HepG2 (cell line): Measurements from ENCODE around the gene TULP4. TPM values are rescaled to one million over a fixed set of nuclear protein-coding genes. Genes with fewer than 3 reads are reported as not detected.

Experiments
- EZH2 ChIP-seq: conservative IDR thresholded peaks from 2 replicates; pipeline ENCODE4 v1.6.1; 2012; ENCODE audit warnings: mild to moderate bottlenecking, low read depth, low read length, moderate library complexity
- FOXA3 ChIP-seq: IDR thresholded peaks from 2 replicates; pipeline ENCODE4 v1.6.1; 2016; ENCODE audit warnings: missing genetic modification reagents, missing compliant biosample characterization
- JDP2 ChIP-seq: sonication (generic); formaldehyde crosslinking; IDR thresholded peaks from 2 replicates; pipeline ENCODE4 v1.8.1; 2022; ENCODE audit warnings: missing genetic modification reagents, borderline replicate concordance
- KDM4B ChIP-seq: sonication (generic); formaldehyde crosslinking; IDR thresholded peaks from 2 replicates; pipeline ENCODE4 v1.4.0; 2020; ENCODE audit warnings: missing genetic modification reagents
- SP1 ChIP-seq, 2 experiments: fragments of 450-650 bp in 1 of 2; sonication (generic) in 1 of 2; formaldehyde crosslinking in 1 of 2; IDR thresholded peaks; 2 replicates each; pipeline versions ENCODE4 v1.4.0 to v1.6.1; 2016 to 2020; ENCODE audit warnings: missing genetic modification reagents in 1 of 2
- SSRP1 ChIP-seq: IDR thresholded peaks from 2 replicates; pipeline ENCODE4 v1.6.1; 2016; ENCODE audit warnings: control low read depth
- ZMYM4 ChIP-seq: sonication (generic); formaldehyde crosslinking; IDR thresholded peaks from 2 replicates; pipeline ENCODE4 v1.8.1; 2023; ENCODE audit warnings: mild to moderate bottlenecking, missing genetic modification reagents
- ZNF33A ChIP-seq: sonication (generic); formaldehyde crosslinking; IDR thresholded peaks from 2 replicates; pipeline ENCODE4 v1.5.1; 2020; ENCODE audit warnings: missing genetic modification reagents, mild to moderate bottlenecking, moderate library complexity, borderline replicate concordance
- ZNF557 ChIP-seq: sonication (generic); formaldehyde crosslinking; IDR thresholded peaks from 2 replicates; pipeline ENCODE4 v1.4.0; 2020; ENCODE audit warnings: missing genetic modification reagents
- ZNF766 ChIP-seq: sonication (generic); formaldehyde crosslinking; IDR thresholded peaks from 2 replicates; pipeline ENCODE4 v1.5.0; 2020; ENCODE audit warnings: missing genetic modification reagents, borderline replicate concordance
- ZNF776 ChIP-seq: sonication (generic); formaldehyde crosslinking; IDR thresholded peaks from 2 replicates; pipeline ENCODE4 v1.4.0; 2020; ENCODE audit warnings: mild to moderate bottlenecking, missing genetic modification reagents
- ZSCAN31 ChIP-seq: sonication (generic); formaldehyde crosslinking; IDR thresholded peaks from 2 replicates; pipeline ENCODE4 v1.5.0; 2020; ENCODE audit warnings: low read depth, mild to moderate bottlenecking, missing genetic modification reagents
- polyA plus RNA-seq, 8 experiments: library from polyadenylated mRNA; depleted of rRNA in 3 of 8; stranded (reverse) in 7 of 8; unstranded in 1 of 8; fragments of >200 nt; fragmentation: Illumina TruSeq in 4 of 8; extraction: Trizol in 4 of 8; gene quantifications; 2 replicates each; pipeline versions ENCODE4 v1.2.1 to v1.2.3, GENCODE V29; 2011 to 2016; ENCODE audit warnings: low read depth in 4 of 8, missing spikeins in 1 of 8, mixed read lengths in 1 of 8; ENCODE audit not compliant: insufficient read depth in 1 of 8
- total RNA-seq, 5 experiments: library from RNA; depleted of rRNA; stranded (reverse); fragments of >200 nt; fragmentation: Illumina TruSeq; extraction: Trizol; gene quantifications; 2 replicates each; pipeline ENCODE4 v1.2.3, GENCODE V29; 2016; ENCODE audit warnings: low read depth in 1 of 5
- TF ChIP-seq, protein P1 (sequence below): sonication (generic); formaldehyde crosslinking; IDR thresholded peaks from 2 replicates; pipeline ENCODE4 v1.5.1; 2020; ENCODE audit warnings: missing genetic modification reagents, mild to moderate bottlenecking, borderline replicate concordance
- TF ChIP-seq, protein P2 (sequence below): sonication (generic); formaldehyde crosslinking; IDR thresholded peaks from 2 replicates; pipeline ENCODE4 v1.8.1; 2022; ENCODE audit warnings: low read depth, mild to moderate bottlenecking, missing genetic modification reagents
- TF ChIP-seq, protein P3 (sequence below): IDR thresholded peaks from 2 replicates; pipeline ENCODE4 v1.6.1; 2016; ENCODE audit warnings: missing compliant biosample characterization, missing genetic modification reagents, borderline replicate concordance
- TF ChIP-seq, protein P4 (sequence below): sonication (generic); formaldehyde crosslinking; IDR thresholded peaks from 2 replicates; pipeline ENCODE4 v1.4.0; 2020; ENCODE audit warnings: missing genetic modification reagents
- TF ChIP-seq, protein P5 (sequence below): IDR thresholded peaks from 2 replicates; pipeline ENCODE4 v1.6.1; 2016; ENCODE audit warnings: missing biosample characterization, missing genetic modification reagents, low read depth
- TF ChIP-seq, protein P6 (sequence below): IDR thresholded peaks from 2 replicates; pipeline ENCODE4 v1.6.1; 2016; ENCODE audit warnings: low read depth, borderline replicate concordance

Gene TULP4
- total and polyA plus RNA-seq, 2 of the 13 experiments (the other 11 are each of a cell fraction or from before 2014, with no cell fraction given): 21.1 to 122 TPM

DNA sequence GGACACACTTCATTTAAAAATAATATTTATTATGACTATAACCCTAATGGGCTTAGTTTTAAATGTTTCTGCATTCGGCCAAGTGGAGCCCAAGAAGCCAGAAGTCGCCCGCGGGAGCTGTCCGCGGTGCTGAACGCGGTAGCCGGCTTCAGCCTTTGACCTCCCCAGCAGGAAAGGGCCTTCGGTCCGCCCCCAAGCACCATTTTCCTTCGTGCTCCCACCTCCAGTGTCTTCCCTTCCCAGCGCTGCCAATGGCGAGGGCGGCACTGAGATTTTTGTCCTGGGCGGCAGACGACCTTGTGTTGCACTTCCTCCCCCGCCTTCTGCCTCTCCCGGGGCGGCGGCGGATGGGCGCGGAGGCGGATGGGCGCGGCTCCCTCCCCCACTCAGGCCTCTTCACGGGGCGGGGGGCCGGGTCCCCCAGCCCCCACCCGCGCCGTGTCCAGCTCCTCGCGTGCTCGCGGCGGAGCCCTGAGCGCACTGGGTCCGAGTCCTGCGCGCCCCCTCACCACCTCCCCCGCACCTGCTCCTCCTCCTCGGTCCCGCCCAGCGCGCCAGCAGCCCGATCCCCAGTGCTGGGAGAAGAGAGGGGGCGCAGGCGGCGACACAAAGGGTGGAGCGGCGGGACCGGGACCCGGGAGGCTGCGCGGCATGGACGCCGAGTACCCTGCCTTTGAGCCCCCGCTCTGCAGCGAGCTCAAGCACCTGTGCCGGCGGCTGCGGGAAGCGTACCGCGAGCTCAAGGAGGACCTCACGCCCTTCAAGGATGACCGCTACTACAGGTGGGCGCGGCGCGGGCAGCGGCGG is 224.0 kb downstream of the TULP4 start (continued):
- TF ChIP-seq, protein P1, sequence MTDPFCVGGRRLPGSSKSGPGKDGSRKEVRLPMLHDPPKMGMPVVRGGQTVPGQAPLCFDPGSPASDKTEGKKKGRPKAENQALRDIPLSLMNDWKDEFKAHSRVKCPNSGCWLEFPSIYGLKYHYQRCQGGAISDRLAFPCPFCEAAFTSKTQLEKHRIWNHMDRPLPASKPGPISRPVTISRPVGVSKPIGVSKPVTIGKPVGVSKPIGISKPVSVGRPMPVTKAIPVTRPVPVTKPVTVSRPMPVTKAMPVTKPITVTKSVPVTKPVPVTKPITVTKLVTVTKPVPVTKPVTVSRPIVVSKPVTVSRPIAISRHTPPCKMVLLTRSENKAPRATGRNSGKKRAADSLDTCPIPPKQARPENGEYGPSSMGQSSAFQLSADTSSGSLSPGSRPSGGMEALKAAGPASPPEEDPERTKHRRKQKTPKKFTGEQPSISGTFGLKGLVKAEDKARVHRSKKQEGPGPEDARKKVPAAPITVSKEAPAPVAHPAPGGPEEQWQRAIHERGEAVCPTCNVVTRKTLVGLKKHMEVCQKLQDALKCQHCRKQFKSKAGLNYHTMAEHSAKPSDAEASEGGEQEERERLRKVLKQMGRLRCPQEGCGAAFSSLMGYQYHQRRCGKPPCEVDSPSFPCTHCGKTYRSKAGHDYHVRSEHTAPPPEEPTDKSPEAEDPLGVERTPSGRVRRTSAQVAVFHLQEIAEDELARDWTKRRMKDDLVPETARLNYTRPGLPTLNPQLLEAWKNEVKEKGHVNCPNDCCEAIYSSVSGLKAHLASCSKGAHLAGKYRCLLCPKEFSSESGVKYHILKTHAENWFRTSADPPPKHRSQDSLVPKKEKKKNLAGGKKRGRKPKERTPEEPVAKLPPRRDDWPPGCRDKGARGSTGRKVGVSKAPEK (CRISPR knock-in tag): no peak
- TF ChIP-seq SP1 (IDR thresholded peaks at IDR 0.05) (no peak), SP1 (CRISPR knock-in tag; IDR thresholded peaks at IDR 0.05) (peak; percentile 53), SSRP1 (CRISPR knock-in tag) (peak; percentile 77), ZNF766 (peak; percentile 98), ZSCAN31 (CRISPR knock-in tag) (peak; percentile 98), ZNF557 (peak; percentile 99), EZH2 (no peak), ZNF776 (CRISPR knock-in tag) (peak; percentile 71), JDP2 (peak; percentile 77; the same call in 1 of the 2 replicates), ZMYM4 (CRISPR knock-in tag) (peak; percentile 80), FOXA3 (CRISPR knock-in tag) (peak; percentile 76), ZNF33A (peak; percentile 52; the same call in 1 of the 2 replicates), KDM4B (CRISPR knock-in tag) (peak; percentile 90)
- TF ChIP-seq, protein P2, sequence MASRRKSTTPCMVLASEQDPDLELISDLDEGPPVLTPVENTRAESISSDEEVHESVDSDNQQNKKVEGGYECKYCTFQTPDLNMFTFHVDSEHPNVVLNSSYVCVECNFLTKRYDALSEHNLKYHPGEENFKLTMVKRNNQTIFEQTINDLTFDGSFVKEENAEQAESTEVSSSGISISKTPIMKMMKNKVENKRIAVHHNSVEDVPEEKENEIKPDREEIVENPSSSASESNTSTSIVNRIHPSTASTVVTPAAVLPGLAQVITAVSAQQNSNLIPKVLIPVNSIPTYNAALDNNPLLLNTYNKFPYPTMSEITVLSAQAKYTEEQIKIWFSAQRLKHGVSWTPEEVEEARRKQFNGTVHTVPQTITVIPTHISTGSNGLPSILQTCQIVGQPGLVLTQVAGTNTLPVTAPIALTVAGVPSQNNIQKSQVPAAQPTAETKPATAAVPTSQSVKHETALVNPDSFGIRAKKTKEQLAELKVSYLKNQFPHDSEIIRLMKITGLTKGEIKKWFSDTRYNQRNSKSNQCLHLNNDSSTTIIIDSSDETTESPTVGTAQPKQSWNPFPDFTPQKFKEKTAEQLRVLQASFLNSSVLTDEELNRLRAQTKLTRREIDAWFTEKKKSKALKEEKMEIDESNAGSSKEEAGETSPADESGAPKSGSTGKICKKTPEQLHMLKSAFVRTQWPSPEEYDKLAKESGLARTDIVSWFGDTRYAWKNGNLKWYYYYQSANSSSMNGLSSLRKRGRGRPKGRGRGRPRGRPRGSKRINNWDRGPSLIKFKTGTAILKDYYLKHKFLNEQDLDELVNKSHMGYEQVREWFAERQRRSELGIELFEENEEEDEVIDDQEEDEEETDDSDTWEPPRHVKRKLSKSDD: peak; percentile 84; the same call in 1 of the 2 replicates
- TF ChIP-seq, protein P3, sequence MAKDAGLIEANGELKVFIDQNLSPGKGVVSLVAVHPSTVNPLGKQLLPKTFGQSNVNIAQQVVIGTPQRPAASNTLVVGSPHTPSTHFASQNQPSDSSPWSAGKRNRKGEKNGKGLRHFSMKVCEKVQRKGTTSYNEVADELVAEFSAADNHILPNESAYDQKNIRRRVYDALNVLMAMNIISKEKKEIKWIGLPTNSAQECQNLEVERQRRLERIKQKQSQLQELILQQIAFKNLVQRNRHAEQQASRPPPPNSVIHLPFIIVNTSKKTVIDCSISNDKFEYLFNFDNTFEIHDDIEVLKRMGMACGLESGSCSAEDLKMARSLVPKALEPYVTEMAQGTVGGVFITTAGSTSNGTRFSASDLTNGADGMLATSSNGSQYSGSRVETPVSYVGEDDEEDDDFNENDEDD (CRISPR knock-in tag): 0 out of 2 replicates have a peak, but pooled peaks have one; percentile 52
- TF ChIP-seq, protein P4, sequence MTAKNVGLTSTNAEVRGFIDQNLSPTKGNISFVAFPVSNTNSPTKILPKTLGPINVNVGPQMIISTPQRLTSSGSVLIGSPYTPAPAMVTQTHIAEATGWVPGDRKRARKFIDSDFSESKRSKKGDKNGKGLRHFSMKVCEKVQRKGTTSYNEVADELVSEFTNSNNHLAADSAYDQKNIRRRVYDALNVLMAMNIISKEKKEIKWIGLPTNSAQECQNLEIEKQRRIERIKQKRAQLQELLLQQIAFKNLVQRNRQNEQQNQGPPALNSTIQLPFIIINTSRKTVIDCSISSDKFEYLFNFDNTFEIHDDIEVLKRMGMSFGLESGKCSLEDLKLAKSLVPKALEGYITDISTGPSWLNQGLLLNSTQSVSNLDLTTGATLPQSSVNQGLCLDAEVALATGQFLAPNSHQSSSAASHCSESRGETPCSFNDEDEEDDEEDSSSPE (CRISPR knock-in tag): peak; percentile 76
- TF ChIP-seq, protein P5, sequence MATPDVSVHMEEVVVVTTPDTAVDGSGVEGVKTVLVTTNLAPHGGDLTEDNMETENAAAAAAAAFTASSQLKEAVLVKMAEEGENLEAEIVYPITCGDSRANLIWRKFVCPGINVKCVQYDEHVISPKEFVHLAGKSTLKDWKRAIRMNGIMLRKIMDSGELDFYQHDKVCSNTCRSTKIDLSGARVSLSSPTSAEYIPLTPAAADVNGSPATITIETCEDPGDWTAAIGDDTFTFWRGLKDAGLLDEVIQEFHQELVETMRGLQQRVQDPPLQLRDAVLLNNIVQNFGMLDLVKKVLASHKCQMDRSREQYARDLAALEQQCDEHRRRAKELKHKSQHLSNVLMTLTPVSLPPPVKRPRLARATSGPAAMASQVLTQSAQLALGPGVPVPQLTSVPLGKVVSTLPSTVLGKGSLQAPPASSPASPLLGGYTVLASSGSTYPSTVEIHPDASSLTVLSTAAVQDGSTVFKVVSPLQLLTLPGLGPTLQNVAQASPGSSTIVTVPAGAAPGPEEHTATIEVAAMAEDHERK: no peak
- TF ChIP-seq, protein P6, sequence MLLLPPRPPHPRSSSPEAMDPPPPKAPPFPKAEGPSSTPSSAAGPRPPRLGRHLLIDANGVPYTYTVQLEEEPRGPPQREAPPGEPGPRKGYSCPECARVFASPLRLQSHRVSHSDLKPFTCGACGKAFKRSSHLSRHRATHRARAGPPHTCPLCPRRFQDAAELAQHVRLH: peak; percentile 100
